ENCODE data around the gene CPN2. TPM values are rescaled to one million over a fixed set of nuclear protein-coding genes. Genes with fewer than 3 reads are reported as not detected.

The CPN2 gene, protein sequence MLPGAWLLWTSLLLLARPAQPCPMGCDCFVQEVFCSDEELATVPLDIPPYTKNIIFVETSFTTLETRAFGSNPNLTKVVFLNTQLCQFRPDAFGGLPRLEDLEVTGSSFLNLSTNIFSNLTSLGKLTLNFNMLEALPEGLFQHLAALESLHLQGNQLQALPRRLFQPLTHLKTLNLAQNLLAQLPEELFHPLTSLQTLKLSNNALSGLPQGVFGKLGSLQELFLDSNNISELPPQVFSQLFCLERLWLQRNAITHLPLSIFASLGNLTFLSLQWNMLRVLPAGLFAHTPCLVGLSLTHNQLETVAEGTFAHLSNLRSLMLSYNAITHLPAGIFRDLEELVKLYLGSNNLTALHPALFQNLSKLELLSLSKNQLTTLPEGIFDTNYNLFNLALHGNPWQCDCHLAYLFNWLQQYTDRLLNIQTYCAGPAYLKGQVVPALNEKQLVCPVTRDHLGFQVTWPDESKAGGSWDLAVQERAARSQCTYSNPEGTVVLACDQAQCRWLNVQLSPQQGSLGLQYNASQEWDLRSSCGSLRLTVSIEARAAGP
- total RNA-seq = not detected

DNA sequence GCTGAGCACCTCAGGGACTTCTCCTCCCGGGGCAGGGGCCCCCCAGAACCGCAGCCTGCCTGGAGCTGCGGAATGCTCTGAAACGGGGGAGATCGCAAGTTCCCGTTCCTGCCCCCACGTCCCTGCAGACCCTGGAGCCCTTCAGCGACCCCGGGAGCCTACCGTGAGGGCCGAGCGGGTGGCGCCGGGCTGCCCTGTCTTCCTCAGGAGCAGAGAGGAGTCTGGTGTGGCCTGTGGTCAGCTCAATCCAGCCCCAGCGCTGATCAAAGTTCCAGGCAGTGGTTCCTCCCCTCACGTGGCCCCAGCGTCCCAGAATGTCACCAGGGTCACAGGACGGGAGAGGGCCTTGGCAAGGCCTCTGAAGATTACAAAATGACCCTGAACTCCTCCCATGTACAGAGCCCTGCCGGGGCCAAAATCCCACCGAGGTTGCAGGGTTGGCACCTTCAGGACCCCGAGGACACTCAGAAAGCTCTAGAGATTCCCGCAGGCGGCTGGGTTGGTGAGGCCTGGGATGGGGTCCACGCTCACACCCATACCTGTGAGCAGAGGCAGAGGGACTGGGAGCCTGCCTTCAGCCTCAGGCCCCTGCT lies at the start of gene CPN2:
TSS of gene CPN2 (minus strand) at position 249 of the 593 bp plus-strand sequence. CDS start 8,626 bp downstream, outside the sequence.

DNA sequence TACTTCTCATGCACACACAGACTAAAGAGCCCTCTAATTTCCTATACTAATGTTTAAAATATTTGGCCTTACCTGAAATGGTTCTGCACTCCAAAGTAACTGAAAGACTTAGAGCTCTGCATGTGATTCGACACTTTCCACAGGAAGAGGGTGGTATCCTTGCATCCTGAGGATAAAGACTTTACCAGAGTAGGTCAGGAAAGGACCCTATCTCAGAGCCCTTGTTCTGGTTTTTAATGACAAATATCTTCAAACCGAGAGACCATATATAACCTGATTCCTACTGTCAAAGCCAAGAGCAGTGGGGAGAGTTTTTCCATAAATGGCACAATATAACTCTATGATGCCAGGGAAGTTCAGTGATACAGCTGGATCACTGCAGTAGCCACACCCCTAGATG lies 48.0 kb upstream of the CPN2 start, which contains the start of gene GP5:
TSS of gene GP5 (minus strand) at position 101 of the 400 bp plus-strand sequence. CDS start 984 bp downstream, outside the sequence.

DNA sequence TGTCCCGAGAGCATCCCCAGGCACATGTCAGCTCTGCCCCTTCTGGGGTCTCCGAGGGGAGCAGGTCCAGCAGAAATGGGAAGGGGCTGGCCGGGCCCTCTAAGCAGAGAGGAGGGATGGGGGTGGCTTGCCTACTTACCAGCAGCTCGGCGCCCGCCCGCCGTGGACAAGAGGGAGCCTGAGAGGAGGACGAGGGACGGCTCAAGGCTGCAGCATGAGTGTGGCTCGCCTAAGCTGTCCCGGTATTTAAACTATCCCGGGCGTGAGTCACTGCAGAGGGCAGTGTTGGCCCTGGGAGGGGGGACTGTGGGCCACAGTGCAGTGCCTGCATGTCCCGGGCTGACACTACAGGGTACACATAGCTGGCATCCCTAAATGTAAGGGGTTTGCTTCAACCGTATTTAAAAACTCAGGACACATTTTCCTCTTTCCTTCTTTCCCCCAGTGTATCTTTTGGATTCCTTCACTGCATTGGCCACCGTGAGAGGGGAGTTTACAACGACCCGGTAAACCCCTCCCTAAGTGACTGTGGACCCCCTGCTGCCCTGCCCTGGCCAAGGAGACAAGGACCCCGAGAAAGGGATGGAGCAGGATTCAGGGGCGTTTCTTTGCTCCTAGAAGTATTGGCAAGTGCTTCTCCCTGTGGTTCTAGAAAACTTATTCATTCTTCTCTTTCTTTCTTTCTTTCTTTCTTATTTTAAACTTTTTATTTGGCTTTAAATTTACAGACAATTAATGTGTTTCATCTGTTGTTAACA lies 18.6 kb upstream of the CPN2 start, which contains the start of gene LRRC15:
TSS of gene LRRC15 (minus strand) at position 222 of the 758 bp plus-strand sequence. CDS start 8,700 bp downstream, outside the sequence.

Other genes starting within 250 kb of the CPN2 start
- 1 to 10 TPM; 5.6 to 5.7 TPM for gene HES1, start 215.2 kb downstream of the CPN2 start, total RNA-seq
- not detected for gene LRRC15, start 18.4 kb upstream of the CPN2 start, total RNA-seq
- gene GP5, start 47.9 kb upstream of the CPN2 start, total RNA-seq = 1 to 10 TPM; 4.9 to 5.2 TPM
- 10 to 100 TPM; 74.2 to 80.2 TPM for gene ATP13A3, start 135.7 kb upstream of the CPN2 start, total RNA-seq